ENCODE data around the gene YEATS2.
A peak's percentile ranks its signal among the peaks of the same experiment; 100 is the strongest.

The YEATS2 gene

GRCh38 chr3:183845090-183845489, 147.5 kb downstream of the YEATS2 start:
- no peak for DNase-seq

GRCh38 chr3:183845608-183846288, 148.2 kb downstream of the YEATS2 start:
- DNase-seq, result peak; percentile 58

- DNase-seq, result no peak
Observed at GRCh38 chr3:183854318-183855035, 156.9 kb downstream of the YEATS2 start.

GRCh38 chr3:183857863-183858262, 160.3 kb downstream of the YEATS2 start:
- no peak for DNase-seq

All from HCEC 1CT (cell line).